NCI-H345 (cell line): Measurements from ENCODE around the gene PAX8.

Source experiments
- DNase-seq: peaks from one replicate; lab custom pipeline; 2025; lab: John Stamatoyannopoulos, UW

Gene PAX8

DNA sequence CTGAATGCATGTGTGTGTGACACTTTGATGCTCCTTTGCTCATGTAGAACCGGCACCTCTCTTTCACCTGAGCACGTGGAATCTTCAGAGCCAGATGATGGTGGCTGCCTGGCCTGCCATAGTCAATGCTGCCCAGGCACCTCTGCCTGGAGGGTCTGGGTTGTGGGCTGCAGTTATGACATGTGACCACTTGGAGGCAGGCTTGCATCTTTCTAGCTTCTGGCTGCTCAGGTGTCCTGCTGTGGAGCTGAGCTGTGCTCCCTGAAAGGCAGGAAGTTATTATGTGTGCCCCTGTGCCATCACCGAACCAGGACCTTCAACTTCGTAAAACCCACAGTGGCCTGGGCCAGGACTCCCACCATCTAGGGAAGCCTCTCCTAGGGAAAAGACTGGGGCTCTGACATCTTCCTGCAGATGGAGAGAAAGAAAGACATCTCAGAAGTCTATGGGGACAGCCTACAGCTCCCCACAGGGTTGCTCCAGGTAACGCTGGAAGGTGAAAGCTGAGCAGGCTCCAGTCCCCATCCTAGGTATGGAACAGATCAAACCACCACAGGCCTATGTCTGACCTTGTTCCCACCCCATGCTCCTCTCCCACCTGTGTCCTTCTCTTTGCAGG is 74.7 kb downstream of the PAX8 start:
- DNase-seq: peak; percentile 79

GRCh38 chr2:113203217-113203530 is 75.5 kb downstream of the PAX8 start:
- DNase-seq: no peak

DNA sequence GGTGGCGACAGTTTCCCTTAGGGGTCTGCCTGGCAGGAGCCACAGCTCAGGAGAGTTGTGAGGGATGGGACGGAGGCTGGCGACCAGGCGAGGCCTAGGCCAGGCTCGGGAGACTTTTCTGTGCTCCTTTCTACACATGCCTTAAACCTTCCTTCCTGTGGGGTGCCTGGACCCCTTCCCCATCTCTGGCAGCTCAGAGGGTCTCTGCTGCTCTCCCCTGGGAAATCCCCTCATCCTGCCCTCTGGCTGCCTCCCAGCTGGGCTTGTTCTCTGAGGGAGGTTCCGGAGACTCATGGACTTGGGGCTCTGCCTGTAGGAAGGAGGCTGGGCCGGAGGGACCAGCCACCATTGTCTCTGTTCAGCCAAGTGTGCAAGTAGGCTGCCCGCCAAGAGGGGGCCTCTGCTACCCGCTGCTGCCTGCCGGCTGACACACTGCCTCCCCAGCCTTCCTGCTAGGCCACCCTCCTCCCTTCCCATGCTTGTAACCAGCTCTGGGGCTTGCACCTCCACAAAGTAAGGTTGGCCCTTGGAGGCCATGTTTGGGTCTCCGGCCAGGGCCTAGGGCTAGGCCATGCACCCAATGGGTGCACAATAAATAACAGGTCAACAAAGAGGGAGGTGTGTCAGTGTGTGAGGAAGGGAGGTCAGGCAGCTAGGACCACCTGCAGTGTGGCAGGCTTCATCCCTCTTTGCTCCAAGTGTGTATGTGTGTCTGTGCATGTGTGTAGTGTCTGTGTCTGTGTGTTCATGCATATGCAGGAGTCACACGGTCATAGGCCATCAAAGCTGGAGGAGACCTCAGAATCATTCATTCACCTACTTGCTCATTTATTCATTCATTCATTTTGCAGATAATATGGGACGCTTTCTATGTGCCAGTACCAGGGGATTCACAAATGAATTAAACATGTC is 76.2 kb downstream of the PAX8 start:
- DNase-seq: no peak

DNA sequence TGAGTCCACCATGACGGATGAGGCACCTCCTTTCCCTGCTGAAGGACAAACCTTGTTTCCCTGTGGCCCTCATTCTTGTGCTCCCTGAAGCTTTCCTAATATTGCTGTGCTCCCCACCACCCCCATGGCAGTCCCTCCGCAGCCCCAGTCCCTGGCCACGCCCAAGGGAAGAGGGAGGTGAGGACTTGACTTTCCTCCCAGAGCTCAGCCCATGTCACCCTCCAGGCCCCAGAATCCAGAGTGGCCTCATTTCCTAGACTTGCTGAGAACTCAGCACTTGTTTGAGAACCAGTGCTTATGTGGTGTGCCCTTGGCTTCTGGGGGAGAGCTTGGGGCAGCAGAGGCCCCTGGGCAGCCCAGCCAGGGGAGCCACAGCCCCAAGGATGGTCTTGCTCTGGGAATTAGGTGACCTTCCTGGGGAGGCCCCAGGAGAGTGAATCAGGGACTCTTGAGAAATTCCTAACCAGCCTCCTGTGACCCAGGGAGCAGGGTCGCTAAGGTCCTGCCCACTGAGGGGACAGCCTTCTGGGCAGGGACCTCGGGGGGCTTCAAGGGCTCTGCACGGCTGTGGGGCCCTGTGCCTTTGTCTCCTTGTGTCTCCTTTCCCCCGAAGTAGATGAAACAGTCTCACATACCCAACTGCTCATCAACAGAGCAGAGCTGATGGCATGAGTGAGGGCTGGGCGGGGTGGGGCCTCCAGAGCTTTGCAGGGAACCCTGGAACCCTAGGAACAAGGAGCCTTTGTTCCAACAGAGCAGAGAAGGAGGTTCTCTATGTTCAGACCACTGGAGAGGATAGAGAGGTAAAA is 77.0 kb downstream of the PAX8 start:
- no peak for DNase-seq

GRCh38 chr2:113200736-113201490 is 77.8 kb downstream of the PAX8 start:
- DNase-seq: no peak

GRCh38 chr2:113200236-113200635 is 78.5 kb downstream of the PAX8 start:
- DNase-seq: no peak

- DNase-seq: peak; percentile 86
Measured at GRCh38 chr2:113198790-113199612, 79.7 kb downstream of the PAX8 start.

DNA sequence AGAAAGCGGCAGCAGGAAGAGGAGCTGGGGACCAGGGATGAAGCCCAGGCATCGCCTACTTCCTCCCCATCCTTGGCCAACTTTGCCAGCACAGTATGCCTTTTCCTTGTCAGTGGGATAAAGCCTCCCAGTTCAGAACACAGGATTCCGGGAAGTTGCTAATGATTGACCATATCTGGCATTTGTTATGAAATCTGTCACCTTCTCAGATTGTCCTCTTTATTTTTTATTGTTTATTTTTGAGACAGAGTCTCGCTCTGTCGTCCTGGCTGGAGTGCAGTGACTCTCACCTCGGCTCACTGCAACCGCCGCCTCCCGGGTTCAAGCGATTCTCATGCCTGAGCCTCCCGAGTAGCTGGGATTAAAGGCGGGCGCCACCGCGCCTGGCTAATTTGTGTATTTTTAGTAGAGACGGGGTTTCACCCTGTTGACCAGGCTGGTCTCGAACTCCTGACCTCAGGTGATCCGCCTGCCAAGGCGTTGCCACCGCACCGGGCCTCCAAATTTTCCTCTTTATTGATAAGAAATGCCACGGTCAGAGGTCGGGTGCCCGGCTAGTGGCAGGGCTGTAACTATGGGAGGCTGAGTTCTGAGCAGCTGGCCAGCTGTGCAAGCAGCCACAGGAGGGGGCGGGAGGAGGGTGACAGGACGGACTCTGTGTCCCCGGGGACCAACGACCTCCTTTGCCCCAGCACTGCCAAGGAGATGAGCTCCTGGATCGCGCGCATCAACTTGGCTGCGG is 80.5 kb downstream of the PAX8 start:
- no peak for DNase-seq

DNA sequence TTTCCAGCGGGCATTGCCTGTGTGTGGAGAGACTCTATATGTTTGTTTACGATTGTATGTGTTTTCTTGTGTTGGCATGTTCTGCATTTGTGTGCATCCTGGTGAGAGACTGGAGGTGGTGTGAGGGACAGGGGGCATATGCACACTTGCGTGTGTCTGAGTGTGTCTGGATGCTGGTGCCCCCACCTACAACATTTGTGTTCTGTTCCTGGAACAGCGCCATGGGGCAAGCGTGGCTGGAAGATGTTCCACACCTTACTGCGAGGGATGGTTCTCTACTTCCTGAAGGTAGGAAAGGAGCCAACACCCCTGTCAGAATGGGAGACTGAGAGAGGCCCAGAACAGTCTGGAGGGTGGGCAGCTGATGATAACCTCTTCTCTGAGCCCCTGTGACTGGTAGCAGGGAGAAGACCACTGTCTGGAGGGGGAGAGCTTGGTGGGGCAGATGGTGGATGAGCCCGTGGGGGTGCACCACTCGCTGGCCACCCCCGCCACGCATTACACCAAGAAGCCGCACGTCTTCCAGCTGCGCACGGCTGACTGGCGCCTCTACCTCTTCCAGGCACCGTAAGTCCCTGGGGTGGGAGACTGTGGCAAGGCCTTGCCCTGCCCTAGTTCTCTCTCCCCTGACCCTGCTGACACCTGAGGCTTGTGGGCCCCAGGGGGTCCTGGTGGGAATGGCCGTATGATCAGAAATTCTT is 81.2 kb downstream of the PAX8 start:
- no peak for DNase-seq

DNA sequence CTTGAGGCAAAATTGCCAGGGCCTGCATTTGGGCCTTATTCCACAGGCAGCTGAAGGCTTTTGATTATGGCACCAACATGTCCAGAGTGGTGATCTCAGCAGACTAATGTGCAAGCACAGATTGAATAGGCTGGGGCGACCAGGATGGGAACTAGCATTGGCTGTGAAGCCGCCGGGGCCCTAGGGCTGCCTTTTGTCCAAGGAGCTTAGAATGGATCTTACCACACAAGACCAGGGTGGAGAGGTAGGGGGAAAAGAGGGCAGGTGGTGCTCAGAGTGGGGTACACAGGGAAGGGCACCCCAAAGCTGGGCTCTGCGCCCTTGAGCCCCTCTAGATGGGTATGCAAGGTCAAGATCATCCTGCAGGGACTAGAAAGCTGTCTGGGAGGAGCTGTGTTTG is 81.9 kb downstream of the PAX8 start:
- no peak for DNase-seq

GRCh38 chr2:113195923-113196501 is 82.7 kb downstream of the PAX8 start:
- no peak for DNase-seq

DNA sequence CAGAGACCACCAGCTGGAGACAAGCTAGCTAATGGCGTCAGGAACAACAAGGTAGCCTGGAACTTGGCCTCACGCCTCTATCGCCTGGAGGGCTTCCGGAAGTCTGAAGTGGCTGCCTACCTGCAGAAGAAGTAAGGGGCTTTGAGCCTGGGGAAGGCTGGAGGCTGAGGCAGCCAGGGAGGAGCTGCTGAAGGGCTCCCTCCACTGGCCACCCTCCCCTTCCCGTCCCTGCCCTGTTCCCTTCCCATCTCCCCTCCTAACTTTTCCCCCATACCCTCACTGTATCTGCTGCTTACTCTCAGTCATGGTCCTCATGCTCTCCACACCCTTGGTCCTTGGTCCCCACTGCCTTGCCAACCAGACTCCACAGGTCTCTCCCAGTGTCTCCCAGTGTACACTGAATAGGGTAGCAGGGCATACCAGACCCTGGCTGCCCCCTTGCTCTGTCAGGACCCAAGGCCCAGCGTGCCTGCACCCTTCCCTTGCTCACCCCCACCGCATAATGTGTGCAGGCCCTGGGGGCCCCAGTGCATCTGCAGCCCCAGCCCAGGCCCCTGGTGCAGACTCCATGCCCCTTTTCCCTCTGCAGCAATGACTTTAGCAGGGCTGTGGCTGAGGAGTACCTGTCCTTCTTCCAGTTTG is 86.1 kb downstream of the PAX8 start:
- no peak for DNase-seq

DNA sequence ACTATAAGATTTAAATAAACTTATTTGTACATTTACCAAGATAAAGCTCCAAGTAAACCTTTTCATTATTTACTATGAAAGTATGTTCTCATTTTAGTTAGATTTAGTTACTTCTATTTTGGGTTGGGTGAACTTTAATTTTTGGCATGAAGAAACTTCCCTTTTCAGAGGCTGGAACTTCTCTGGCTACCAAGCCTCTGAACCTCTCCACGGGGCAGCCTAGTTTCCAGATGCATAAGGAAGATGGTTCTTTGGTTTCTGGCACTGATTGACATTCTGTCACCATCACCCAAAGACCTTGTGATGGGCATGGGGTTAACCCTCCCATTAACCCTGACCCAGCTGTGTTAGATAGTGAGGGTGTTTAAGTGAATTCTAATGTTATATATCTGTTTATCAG is 87.8 kb downstream of the PAX8 start:
- no peak for DNase-seq

DNA sequence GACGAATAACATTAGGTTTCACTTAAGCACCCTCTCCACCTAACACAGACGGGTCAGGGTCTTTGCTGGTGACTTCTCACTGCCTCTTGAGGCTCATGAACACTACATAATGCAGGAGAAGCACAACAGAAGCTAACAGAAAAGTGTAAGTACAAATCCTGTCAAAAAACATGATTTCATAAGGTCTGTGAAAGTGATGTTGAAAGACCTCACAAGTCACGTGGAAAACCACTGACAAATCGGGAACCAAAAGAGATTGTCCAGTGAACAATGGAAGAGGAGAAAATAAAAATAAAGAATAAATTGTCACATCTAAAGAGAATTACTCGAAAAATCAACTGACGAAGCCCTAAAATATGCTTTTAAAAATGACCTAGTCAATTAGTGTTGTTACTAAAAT is 91.0 kb downstream of the PAX8 start:
- DNase-seq: no peak

DNA sequence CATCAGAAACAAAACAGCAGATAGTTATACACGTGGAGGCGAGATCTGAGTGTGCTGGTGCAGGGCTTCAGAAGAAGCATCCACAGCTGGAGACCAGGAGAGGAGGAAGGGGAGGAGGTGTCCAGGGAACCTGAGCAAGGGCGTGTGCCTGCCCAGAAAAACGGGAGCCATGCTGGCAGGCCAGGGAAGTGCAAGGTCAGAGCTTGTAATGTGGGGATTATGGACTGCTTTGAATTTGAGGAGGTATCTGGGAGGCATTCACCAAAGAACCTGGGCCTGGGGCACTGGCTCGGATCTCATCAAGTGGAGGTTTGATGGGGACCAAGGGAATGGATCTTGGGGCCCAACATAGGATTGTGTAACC is 92.3 kb downstream of the PAX8 start:
- no peak for DNase-seq

- DNase-seq: no peak
Measured at GRCh38 chr2:113185664-113186432, 92.9 kb downstream of the PAX8 start.

GRCh38 chr2:113184531-113185230 is 94.0 kb downstream of the PAX8 start:
- DNase-seq: no peak

DNA sequence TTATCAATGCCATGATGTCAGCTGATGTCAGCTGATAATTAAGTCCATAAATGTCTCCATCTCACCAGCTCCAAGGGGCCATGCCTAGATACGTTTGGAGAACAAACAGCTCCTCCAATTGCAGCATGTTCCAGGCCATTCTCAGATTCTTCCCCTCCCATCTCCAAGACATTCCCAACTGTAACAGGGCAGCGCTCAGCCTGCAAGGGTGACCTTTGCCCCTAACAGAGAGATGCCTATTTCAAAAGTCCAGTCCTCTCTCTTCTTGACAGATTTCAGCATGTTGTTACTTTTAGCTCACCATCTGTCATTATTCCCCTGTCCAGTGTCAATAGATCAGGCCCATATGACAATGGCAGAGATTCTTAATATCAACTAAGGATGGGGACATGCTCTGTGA is 95.0 kb downstream of the PAX8 start:
- no peak for DNase-seq
